ENCODE measurements around the gene FBXW5.

Gene FBXW5

DNA sequence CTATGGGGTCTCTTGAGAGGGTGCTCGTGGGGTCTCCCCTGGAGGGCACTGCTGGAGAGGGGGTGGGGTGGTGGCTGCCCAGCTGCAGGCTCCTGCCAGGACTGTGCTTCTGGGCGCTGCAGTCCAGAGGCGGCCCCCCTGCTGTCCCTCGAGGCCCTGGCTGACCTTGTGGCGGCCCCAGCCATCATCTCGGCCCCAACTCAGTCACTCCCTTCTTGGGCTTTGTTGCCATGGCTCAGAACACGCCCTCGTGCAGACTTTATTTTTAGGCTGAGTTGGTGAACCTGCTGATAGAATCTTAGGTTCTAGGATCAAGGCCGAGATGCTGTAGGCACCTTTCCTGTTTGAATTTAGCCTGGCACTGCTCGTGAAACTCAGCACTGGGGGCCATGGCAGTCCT lies 22.8 kb downstream of the FBXW5 start:
- H3K9ac ChIP-seq (ENCODE audit: low read depth, low read length) = no peak overlapping the region
- peaks cover 47% of the 10 kb centered on the region for H3K36me3 ChIP-seq (ENCODE audit: insufficient read depth, low read length)

DNA sequence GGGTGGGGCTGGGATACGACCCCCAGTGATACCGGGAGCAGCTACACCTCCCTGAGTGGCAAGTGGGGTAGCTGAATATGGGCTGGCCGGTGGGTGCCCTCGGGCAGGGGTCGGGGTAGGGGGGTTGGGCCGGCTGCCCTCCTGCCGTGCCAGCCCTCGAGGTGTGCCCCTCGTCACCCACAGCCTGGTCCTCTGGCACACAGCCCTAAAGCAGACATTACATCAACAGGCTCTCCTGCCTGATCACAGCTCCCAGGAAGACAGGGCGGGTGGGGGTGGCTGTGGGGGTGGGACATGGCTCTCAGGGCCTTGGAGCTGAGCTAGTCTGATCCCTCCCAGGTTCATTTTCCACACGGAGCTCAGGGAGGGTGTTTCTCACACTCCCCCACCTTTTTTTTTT lies 23.2 kb downstream of the FBXW5 start:
- Histone ChIP-seq H3K36me3 (ENCODE audit: insufficient read depth, low read length) (peaks cover 49% of the 10 kb centered on the region), H3K9me3 (replicated peaks; ENCODE audit: low read length) (no peaks in the 10 kb centered on the region), H3K4me1 (ENCODE audit: control insufficient read depth, insufficient read depth, low read length) (no peaks in the 10 kb centered on the region), H3K27me3 (ENCODE audit: control insufficient read depth, insufficient read depth, low read length) (no peaks in the 10 kb centered on the region), H3K4me2 (ENCODE audit: low read length) (no peak overlapping the region), H3K9ac (ENCODE audit: low read depth, low read length) (no peak overlapping the region), H3K4me3 (ENCODE audit: low read length) (no peak overlapping the region)

More for the DNA sequence above, 22.8 kb downstream of the FBXW5 start:
- Histone ChIP-seq H3K9me3 (replicated peaks; ENCODE audit: low read length) (no peaks in the 10 kb centered on the region), H3K4me3 (ENCODE audit: low read length) (no peak overlapping the region), H3K4me1 (ENCODE audit: control insufficient read depth, insufficient read depth, low read length) (no peaks in the 10 kb centered on the region), H3K27me3 (ENCODE audit: control insufficient read depth, insufficient read depth, low read length) (no peaks in the 10 kb centered on the region), H3K4me2 (ENCODE audit: low read length) (no peak overlapping the region)

DNA sequence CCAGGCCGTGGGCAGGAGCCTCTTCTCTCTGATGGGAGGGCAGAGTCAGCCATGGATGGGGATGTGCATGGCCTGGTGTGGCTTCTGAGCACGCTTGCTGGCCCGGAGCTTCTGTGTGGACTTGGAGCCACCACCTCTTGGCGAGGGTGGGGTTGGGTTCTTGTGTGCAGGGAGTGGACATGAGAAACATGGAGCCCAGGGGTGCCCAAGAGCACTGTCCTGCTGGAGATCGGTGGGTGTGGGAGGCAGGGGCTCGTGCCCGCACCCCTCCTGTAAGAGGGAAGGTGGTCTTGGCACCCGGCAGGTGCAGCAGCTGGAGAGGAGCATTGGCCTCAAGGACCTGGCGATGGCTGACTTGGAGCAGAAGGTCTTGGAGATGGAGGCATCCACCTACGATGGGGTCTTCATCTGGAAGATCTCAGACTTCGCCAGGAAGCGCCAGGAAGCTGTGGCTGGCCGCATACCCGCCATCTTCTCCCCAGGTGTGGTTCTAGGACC lies 23.8 kb downstream of the FBXW5 start:
- Histone ChIP-seq H3K36me3 (ENCODE audit: insufficient read depth, low read length) (peaks cover 48% of the 10 kb centered on the region), H3K9ac (ENCODE audit: low read depth, low read length) (no peak overlapping the region), H3K4me3 (ENCODE audit: low read length) (no peak overlapping the region), H3K9me3 (replicated peaks; ENCODE audit: low read length) (no peaks in the 10 kb centered on the region), H3K4me1 (ENCODE audit: control insufficient read depth, insufficient read depth, low read length) (no peaks in the 10 kb centered on the region), H3K27me3 (ENCODE audit: control insufficient read depth, insufficient read depth, low read length) (no peaks in the 10 kb centered on the region), H3K4me2 (ENCODE audit: low read length) (no peak overlapping the region)

DNA sequence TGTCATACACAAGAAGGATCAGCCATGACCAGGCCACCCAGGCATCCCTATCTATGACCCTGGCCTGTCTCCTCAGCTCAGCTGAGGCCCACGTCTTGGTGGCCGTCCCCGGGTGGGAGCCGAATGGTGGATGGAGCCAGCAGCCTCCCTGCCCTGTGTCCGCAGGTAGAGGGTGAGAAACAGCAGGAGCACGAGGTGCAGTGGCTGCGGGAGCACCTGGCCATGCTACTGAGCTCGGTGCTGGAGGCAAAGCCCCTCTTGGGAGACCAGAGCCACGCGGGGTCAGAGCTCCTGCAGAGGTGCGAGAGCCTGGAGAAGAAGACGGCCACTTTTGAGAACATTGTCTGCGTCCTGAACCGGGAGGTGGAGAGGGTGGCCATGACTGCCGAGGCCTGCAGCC lies 24.5 kb downstream of the FBXW5 start:
- Histone ChIP-seq H3K27me3 (ENCODE audit: control insufficient read depth, insufficient read depth, low read length) (no peaks in the 10 kb centered on the region), H3K4me1 (ENCODE audit: control insufficient read depth, insufficient read depth, low read length) (no peaks in the 10 kb centered on the region), H3K9ac (ENCODE audit: low read depth, low read length) (no peak overlapping the region), H3K4me2 (ENCODE audit: low read length) (no peak overlapping the region), H3K9me3 (replicated peaks; ENCODE audit: low read length) (no peaks in the 10 kb centered on the region), H3K4me3 (ENCODE audit: low read length) (no peak overlapping the region), H3K36me3 (ENCODE audit: insufficient read depth, low read length) (peaks cover 48% of the 10 kb centered on the region)

DNA sequence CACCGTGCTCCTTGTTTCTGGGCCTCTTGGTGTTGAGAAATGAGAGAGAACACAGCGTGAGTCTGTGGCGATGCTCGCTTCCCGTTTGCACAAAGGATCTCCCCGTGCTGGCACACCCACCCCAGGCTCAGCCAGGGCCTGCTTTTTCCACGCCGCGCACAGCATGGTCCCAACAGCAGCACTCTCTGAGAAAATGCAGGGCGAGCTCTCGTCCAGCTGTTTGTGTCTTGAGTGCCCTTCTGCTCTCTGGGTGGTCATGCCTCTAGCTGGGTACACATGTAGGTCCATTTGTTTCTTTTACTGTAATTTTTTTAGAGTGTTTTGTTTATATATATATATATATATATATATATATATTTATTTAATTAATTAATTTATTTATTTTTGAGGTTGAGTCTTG lies 26.6 kb downstream of the FBXW5 start:
- Histone ChIP-seq H3K4me1 (ENCODE audit: control insufficient read depth, insufficient read depth, low read length) (no peaks in the 10 kb centered on the region), H3K36me3 (ENCODE audit: insufficient read depth, low read length) (peaks cover 47% of the 10 kb centered on the region), H3K27me3 (ENCODE audit: control insufficient read depth, insufficient read depth, low read length) (no peaks in the 10 kb centered on the region), H3K4me2 (ENCODE audit: low read length) (no peak overlapping the region), H3K9me3 (replicated peaks; ENCODE audit: low read length) (no peaks in the 10 kb centered on the region), H3K9ac (ENCODE audit: low read depth, low read length) (no peak overlapping the region), H3K4me3 (ENCODE audit: low read length) (no peak overlapping the region)

DNA sequence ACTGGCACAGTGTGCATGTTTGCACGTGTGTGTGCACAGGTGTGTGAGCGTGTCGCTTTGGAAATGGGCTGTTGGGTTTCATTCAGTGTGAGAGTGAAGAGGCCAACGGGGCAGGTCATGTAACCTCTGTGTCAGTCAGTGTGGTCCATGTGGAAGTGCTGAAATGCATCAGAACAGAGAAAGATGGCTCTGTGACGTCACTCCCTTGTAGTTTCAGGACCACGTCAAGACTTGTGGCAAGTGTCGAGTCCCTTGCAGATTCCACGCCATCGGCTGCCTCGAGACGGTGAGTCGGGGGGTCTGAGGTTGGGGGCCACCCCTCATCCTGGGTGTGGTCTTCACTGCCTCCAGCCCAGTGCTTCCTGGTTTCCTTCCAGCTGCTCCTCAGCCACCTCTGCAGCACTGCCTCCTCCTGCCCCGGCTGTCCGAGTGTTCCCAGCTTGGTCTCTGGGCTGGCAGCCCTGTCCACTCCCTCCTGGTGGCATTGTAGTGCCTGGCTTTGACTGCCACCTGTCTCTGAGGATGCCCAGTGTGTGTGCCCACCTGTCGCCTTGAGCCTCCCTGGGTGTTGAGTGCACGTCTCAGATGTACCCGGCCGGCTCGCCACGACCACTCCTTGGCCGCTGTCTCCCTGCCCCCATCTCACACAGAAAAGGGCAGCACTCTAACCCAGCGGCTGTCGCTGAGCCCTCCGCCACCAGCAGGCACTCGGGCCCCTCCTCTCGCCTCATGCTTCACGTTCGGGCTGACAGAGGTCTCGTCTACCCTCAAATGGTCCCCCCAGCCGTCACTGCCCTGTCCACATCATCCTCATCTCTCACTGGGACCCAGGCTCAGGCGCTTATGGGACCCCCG lies 28.0 kb downstream of the FBXW5 start:
- no peak overlapping the region for H3K9ac ChIP-seq (ENCODE audit: low read depth, low read length)
- H3K4me2 ChIP-seq (ENCODE audit: low read length) = no peak overlapping the region
- H3K36me3 ChIP-seq (ENCODE audit: insufficient read depth, low read length) = peaks cover 43% of the 10 kb centered on the region
- H3K9me3 ChIP-seq (replicated peaks; ENCODE audit: low read length) = no peaks in the 10 kb centered on the region
- H3K4me3 ChIP-seq (ENCODE audit: low read length) = no peak overlapping the region
- no peaks in the 10 kb centered on the region for H3K4me1 ChIP-seq (ENCODE audit: control insufficient read depth, insufficient read depth, low read length)
- no peaks in the 10 kb centered on the region for H3K27me3 ChIP-seq (ENCODE audit: control insufficient read depth, insufficient read depth, low read length)

DNA sequence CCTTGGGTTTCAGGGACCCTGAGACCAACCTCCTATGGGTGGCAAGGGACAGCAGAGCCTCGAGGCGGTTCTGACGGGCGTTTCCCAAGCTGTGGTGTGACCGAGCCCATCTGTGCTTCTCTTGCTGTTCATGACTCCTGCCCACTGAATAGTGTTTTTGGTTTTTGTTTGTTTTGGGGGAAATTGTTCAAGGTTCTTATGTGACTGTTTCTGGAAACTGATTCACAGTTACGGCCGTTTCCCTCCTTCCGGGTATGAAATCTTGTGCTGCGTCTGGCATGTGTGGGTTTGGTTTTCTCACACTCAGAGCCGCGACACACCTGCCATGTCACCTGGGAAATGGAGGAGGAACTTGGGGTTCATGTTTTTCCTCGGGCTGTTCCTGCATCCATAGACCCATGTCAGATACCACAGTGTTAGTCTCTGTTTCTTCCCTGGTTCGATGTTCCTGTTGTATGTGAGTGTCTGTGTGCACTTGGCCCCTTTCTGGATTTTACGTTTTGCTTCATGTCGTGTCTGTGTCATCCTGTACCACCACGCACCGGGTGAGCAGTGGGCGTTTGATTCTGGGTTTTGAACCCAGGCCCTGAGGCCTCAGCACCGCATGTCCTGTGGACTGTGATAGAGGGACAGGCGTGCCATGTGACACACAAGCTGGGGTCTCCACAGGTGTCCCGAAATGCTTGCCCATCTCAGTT lies 28.8 kb downstream of the FBXW5 start:
- no peaks in the 10 kb centered on the region for H3K4me1 ChIP-seq (ENCODE audit: control insufficient read depth, insufficient read depth, low read length)
- H3K36me3 ChIP-seq (ENCODE audit: insufficient read depth, low read length) = peaks cover 39% of the 10 kb centered on the region
- no peak overlapping the region for H3K4me3 ChIP-seq (ENCODE audit: low read length)
- H3K9me3 ChIP-seq (replicated peaks; ENCODE audit: low read length) = no peaks in the 10 kb centered on the region
- no peaks in the 10 kb centered on the region for H3K27me3 ChIP-seq (ENCODE audit: control insufficient read depth, insufficient read depth, low read length)
- H3K9ac ChIP-seq (ENCODE audit: low read depth, low read length) = no peak overlapping the region
- no peak overlapping the region for H3K4me2 ChIP-seq (ENCODE audit: low read length)

DNA sequence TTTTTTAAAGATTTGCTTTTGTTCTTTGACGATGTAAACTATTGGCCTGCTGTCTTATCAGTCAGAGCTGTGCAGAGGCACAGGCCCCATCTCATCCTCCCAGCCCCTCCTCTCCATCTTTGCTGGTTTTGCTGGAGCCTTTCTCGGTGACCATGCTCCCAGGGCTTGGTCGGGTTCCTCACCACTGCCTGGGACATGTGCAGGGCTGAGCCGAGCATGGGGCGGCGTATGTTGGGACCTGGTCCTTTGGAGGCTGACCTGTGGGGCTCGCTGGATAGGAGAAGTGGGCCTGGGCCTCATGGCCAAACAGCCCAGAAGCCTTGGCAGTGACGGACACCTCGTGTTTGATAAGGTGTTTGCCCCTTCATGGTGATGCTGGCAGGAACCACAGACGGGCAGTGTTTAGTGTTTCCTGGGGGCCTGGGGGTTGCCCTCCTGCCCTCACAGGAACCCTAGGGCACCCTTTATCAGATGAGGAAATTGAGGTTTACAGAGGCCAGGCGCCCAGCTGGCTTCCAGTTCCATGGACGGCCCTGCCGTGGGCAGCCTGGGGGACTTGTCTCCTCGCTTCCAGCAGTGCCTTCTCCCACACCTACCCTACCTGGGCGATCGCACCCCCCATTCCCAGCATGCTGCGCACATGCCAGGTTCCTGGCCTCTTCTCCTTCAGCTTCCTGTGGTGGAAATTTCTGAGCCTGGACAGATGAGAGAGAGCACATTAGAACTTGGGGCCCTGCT lies 30.7 kb downstream of the FBXW5 start:
- Histone ChIP-seq H3K36me3 (ENCODE audit: insufficient read depth, low read length) (peaks cover 43% of the 10 kb centered on the region), H3K9me3 (replicated peaks; ENCODE audit: low read length) (no peaks in the 10 kb centered on the region), H3K4me2 (ENCODE audit: low read length) (no peak overlapping the region), H3K27me3 (ENCODE audit: control insufficient read depth, insufficient read depth, low read length) (no peaks in the 10 kb centered on the region), H3K4me3 (ENCODE audit: low read length) (no peak overlapping the region), H3K4me1 (ENCODE audit: control insufficient read depth, insufficient read depth, low read length) (no peaks in the 10 kb centered on the region), H3K9ac (ENCODE audit: low read depth, low read length) (no peak overlapping the region)

DNA sequence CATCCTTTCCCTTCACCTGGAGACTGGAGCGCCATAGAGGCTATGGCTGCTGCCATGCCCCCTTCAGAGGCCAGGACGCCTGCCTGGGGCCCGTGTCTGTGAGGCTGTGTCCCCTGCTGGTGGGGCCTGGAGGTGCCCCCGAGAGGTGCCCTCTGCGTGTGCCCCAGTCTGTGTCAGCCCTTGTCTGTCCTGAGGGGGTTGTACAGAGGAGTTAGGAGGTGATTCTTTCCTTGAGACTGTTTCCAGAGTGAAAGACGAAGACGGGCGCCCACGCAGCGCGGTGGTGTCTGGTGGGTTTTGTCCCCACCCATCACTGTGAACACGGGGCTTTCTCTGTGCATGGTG lies 33.7 kb downstream of the FBXW5 start:
- Histone ChIP-seq H3K4me1 (ENCODE audit: control insufficient read depth, insufficient read depth, low read length) (no peaks in the 10 kb centered on the region), H3K4me2 (ENCODE audit: low read length) (no peak overlapping the region), H3K27me3 (ENCODE audit: control insufficient read depth, insufficient read depth, low read length) (no peaks in the 10 kb centered on the region), H3K9ac (ENCODE audit: low read depth, low read length) (no peak overlapping the region), H3K36me3 (ENCODE audit: insufficient read depth, low read length) (peaks cover 42% of the 10 kb centered on the region), H3K4me3 (ENCODE audit: low read length) (no peak overlapping the region), H3K9me3 (replicated peaks; ENCODE audit: low read length) (no peaks in the 10 kb centered on the region)

DNA sequence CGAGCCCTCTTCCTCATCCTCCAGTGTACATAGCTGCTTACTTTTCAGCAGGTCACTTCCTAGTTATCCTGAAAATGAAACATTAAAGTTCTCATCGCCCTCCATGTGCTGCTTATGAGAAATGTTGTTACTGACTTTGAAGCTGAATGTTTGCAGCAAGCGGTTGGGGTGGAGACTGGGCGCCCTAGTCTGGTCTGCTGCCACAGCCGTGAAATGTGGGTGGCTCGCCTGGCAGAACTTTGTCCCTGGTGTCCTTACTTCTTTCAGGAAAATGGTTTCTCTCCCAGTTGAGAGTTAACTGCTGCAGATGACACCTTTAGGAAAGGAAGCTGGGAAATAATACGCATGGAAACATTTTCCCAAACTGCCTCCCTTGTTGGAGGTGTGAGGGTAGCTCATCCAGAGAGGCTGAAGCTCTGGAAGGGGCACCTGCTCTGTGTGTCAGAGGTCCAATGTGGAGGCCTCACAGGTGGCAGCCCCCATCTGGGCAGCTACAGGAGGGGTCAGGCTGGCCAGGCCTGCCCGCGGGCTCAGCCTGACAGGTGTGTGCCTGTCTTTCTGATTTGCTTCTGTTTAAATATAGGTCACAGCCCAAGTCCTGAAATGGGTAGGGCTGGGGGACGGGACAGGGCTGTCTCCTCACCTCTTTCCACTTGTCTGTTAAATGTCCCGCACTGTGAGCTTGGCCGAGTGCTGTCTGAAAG lies 34.2 kb downstream of the FBXW5 start:
- no peak overlapping the region for H3K9ac ChIP-seq (ENCODE audit: low read depth, low read length)
- no peaks in the 10 kb centered on the region for H3K27me3 ChIP-seq (ENCODE audit: control insufficient read depth, insufficient read depth, low read length)
- no peak overlapping the region for H3K4me2 ChIP-seq (ENCODE audit: low read length)
- peaks cover 37% of the 10 kb centered on the region for H3K36me3 ChIP-seq (ENCODE audit: insufficient read depth, low read length)
- H3K4me1 ChIP-seq (ENCODE audit: control insufficient read depth, insufficient read depth, low read length) = no peaks in the 10 kb centered on the region
- H3K9me3 ChIP-seq (replicated peaks; ENCODE audit: low read length) = no peaks in the 10 kb centered on the region
- H3K4me3 ChIP-seq (ENCODE audit: low read length) = no peak overlapping the region
